GM10248 (cell line): Measurements from ENCODE around the gene GJC1.
"Not testable (repeated sequence)": the region's sequence is repeated elsewhere in the genome, so short reads cannot be mapped to it uniquely, and the experiment has no call there.

Experiments
- CTCF ChIA-PET: fragments of 300-600 bp; sonication (Branson Sonifier 250); formaldehyde crosslinking; extraction: SDS; loops from one replicate; lab custom pipeline; 2021; ENCODE audit warnings: antibody characterized with exemption; lab: Yijun Ruan, JAX
- POLR2A ChIA-PET: fragments of 350-650 bp; sonication (Branson Sonifier 250); formaldehyde crosslinking; extraction: SDS; loops from one replicate; lab custom pipeline; 2020; ENCODE audit warnings: antibody characterized with exemption; lab: Yijun Ruan, JAX
- DNase-seq: peaks from one replicate; pipeline ENCODE4 v3.0.0; 2012; ENCODE audit errors: extremely low spot score
- CTCF ChIP-seq: IDR thresholded peaks from 2 replicates; pipeline ENCODE4 v1.5.1; 2012; ENCODE audit warnings: mild to moderate bottlenecking, low read depth; ENCODE audit errors: extremely low read depth, missing control alignments, control extremely low read depth

Gene GJC1

GRCh38 chr17:44757045-44757917 lies 72.8 kb downstream of the GJC1 start:
- DNase-seq, result no peak
- TF ChIP-seq CTCF, result no peak
- POLR2A ChIA-PET, result no interaction called here
- CTCF ChIA-PET, result interaction anchor here (0.6 kb wide), 1 partner anchor 18 kb away, joined by 3 read pairs; no protein-coding TSS in a partner anchor

- CTCF ChIA-PET, DNase-seq: not testable (repeated sequence)
- POLR2A ChIA-PET, result interaction anchor here (0.6 kb wide), 1 partner anchor 11 kb away, joined by 4 read pairs; no protein-coding TSS in a partner anchor
Observed at GRCh38 chr17:44755180-44755579, 74.9 kb downstream of the GJC1 start.

GRCh38 chr17:44754276-44754675 lies 75.8 kb downstream of the GJC1 start:
- CTCF ChIA-PET, result interaction anchor here (1.1 to 3.3 kb wide), 2 partner anchors 8 to 20 kb away, joined by 3 to 10 read pairs; no protein-coding TSS in a partner anchor
- TF ChIP-seq CTCF, result no peak
- no peak for DNase-seq
- POLR2A ChIA-PET, result no interaction called here

GRCh38 chr17:44752953-44753861 lies 76.9 kb downstream of the GJC1 start:
- no peak for TF ChIP-seq CTCF
- CTCF ChIA-PET, result interaction anchor here (1.1 to 3.3 kb wide), 3 partner anchors 9 to 26 kb away, joined by 3 to 10 read pairs (median 4); no protein-coding TSS in a partner anchor
- DNase-seq, result no peak
- POLR2A ChIA-PET, result interaction anchor here (0.5 to 0.6 kb wide), 2 partner anchors 241 to 287 kb away, joined by 3 to 5 read pairs; no protein-coding TSS in a partner anchor

GRCh38 chr17:44751806-44752205 lies 78.3 kb downstream of the GJC1 start:
- TF ChIP-seq CTCF, result no peak
- POLR2A ChIA-PET, result no interaction called here
- CTCF ChIA-PET, result interaction anchor here (1.4 to 3.3 kb wide), 2 partner anchors 22 to 28 kb away, joined by 4 to 10 read pairs; no protein-coding TSS in a partner anchor
- DNase-seq, result no peak

GRCh38 chr17:44751331-44751730 lies 78.8 kb downstream of the GJC1 start:
- TF ChIP-seq CTCF, result no peak
- ChIA-PET CTCF (interaction anchor here (3.3 kb wide), 1 partner anchor 23 kb away, joined by 10 read pairs; no protein-coding TSS in a partner anchor), POLR2A (no interaction called here)
- no peak for DNase-seq
